H1 (cell line): ENCODE measurements around the gene PPFIA2. TPM values are rescaled to one million over a fixed set of nuclear protein-coding genes. Genes with fewer than 3 reads are reported as not detected.

Experiments used
- ATF2 ChIP-seq: IDR thresholded peaks from 2 replicates; pipeline ENCODE4 v1.6.1; 2012; ENCODE audit warnings: low read length, inconsistent platforms
- EZH2 ChIP-seq: fragments of 200-600 bp; sonication (generic); IDR thresholded peaks from 2 replicates; pipeline ENCODE4 v1.7.1; 2012; ENCODE audit warnings: low read depth, mild to moderate bottlenecking, moderate library complexity, low read length, inconsistent platforms; ENCODE audit not compliant: severe bottlenecking
- POU5F1 ChIP-seq: IDR thresholded peaks from 2 replicates; pipeline ENCODE4 v1.6.1; 2011; ENCODE audit warnings: low read depth, mild to moderate bottlenecking, low read length, moderate library complexity
- polyA plus RNA-seq, 7 experiments: library from polyadenylated mRNA; depleted of rRNA in 3 of 7; stranded (reverse) in 5 of 7; unstranded in 2 of 7; fragments of >200 nt in 5 of 7; fragments of 200-250 nt in 2 of 7; gene quantifications; 1 replicate in 5 of 7; 2 replicates in 1 of 7; 4 replicates in 1 of 7; pipeline versions ENCODE4 v1.2.1 to v1.2.3, GENCODE V29; 2011 to 2013; ENCODE audit warnings: missing spikeins in 2 of 7, mixed read lengths in 2 of 7
- total RNA-seq: library from RNA; stranded (reverse); fragmentation: NEBNext Ultra II Directional; extraction: Animal tissue kit (Norgen Biotek cat#: 25700); gene quantifications from 2 replicates; pipeline ENCODE4 v1.2.1, GENCODE V29; 2021

Gene PPFIA2
- total and polyA plus RNA-seq, 2 of the 8 experiments (the other 6 are each of a cell fraction or from before 2014, with no cell fraction given), result 1.2 to 1.8 TPM

- TF ChIP-seq ATF2 (no peak), EZH2 (no peak), POU5F1 (no peak)
These were observed 319.8 kb downstream of the PPFIA2 start (continued) for GRCh38 chr12:81439344-81439743.
